Fibroblast of the aortic adventitia (primary cell): ENCODE data around the gene TGM1. TPM values are rescaled to one million over a fixed set of nuclear protein-coding genes. Genes with fewer than 3 reads are reported as not detected.

Experiments
- DNase-seq: peaks from one replicate; pipeline ENCODE4 v3.0.0-alpha.2; 2010; ENCODE audit warnings: low read depth
- H3K4me3 ChIP-seq: 2 replicates; pipeline ENCODE4 v1.5.1; 2011; ENCODE audit warnings: low read depth, mild to moderate bottlenecking, control low read depth, low read length, moderate library complexity
- CTCF ChIP-seq: IDR thresholded peaks from 2 replicates; pipeline ENCODE4 v1.5.1; 2011; ENCODE audit warnings: mild to moderate bottlenecking, low read length, control low read depth, inconsistent platforms; ENCODE audit not compliant: insufficient read depth
- total RNA-seq: library from RNA; depleted of rRNA; stranded (reverse); fragments of >200 nt; gene quantifications from 2 replicates; pipeline ENCODE4 v1.2.3, GENCODE V29; 2012; ENCODE audit warnings: low replicate concordance

Gene TGM1
- total RNA-seq, 1 donor: 0.36 TPM

GRCh38 chr14:24254630-24255392 is 8.2 kb downstream of the TGM1 start:
- no peak for DNase-seq
- H3K4me3 ChIP-seq: no peak overlapping the region
- TF ChIP-seq CTCF: no peak

GRCh38 chr14:24253936-24254335 is 9.0 kb downstream of the TGM1 start:
- no peak for DNase-seq
- H3K4me3 ChIP-seq: no peak overlapping the region
- no peak for TF ChIP-seq CTCF

GRCh38 chr14:24252289-24253124 is 10.5 kb downstream of the TGM1 start:
- DNase-seq: no peak
- TF ChIP-seq CTCF: no peak
- no peak overlapping the region for H3K4me3 ChIP-seq

GRCh38 chr14:24251880-24252288 is 11.1 kb downstream of the TGM1 start:
- H3K4me3 ChIP-seq: no peak overlapping the region
- DNase-seq: no peak
- peak; percentile 26 for TF ChIP-seq CTCF

GRCh38 chr14:24250354-24250753 is 12.6 kb downstream of the TGM1 start:
- TF ChIP-seq CTCF: no peak
- no peak for DNase-seq
- H3K4me3 ChIP-seq: no peak overlapping the region

- no peak overlapping the region for H3K4me3 ChIP-seq
- no peak for TF ChIP-seq CTCF
- no peak for DNase-seq
Measured at GRCh38 chr14:24249230-24250021, 13.6 kb downstream of the TGM1 start.
